ENCODE measurements around the gene NMUR1.

DNA sequence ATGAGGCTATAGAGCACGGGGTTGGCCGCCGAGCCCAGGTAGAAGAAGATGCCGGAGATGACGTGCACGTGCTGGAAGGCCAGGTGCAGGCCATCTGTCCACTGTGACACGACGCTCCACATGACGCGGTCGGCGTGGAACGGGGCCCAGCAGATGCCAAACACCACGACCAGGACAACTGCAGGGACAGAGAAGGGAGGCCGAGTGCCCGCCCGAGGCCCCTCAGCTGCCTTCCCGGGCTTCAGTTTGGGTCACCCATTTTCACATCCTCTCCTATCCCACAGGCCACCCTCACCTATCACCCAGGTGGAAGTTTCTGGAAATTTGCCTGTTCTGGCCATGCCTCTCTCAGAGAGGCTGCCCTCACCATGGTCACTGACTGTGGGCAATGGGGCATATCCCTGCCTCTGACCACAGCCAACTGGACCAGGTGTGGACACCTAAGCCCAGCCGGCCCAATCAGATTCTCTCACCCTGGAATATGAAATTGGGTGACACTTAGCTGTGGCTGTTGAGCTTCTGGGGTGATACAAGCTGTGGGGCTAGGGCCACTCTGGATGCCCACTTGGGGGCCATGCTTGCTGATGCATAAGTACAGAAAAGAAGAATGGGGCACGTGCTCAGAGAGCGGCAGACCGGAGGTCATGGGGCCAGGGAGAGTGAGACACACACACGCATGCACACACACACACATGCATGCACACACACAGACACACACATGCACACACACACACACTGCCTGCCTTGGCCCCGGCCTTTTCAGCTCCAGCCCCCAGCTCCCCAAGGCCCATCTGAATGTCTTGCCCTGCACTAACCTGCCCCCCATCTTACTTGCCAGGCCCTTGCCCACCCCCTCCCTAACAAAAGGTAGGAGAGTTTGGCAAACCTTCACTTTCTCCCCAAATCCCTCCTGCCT, 4.7 kb downstream of the NMUR1 start:
- TF ChIP-seq POLR2A (IDR thresholded peaks at IDR 0.05) (no peak), EP300 (IDR thresholded peaks at IDR 0.05) (no peak)
- TF ChIP-seq, protein P1, sequence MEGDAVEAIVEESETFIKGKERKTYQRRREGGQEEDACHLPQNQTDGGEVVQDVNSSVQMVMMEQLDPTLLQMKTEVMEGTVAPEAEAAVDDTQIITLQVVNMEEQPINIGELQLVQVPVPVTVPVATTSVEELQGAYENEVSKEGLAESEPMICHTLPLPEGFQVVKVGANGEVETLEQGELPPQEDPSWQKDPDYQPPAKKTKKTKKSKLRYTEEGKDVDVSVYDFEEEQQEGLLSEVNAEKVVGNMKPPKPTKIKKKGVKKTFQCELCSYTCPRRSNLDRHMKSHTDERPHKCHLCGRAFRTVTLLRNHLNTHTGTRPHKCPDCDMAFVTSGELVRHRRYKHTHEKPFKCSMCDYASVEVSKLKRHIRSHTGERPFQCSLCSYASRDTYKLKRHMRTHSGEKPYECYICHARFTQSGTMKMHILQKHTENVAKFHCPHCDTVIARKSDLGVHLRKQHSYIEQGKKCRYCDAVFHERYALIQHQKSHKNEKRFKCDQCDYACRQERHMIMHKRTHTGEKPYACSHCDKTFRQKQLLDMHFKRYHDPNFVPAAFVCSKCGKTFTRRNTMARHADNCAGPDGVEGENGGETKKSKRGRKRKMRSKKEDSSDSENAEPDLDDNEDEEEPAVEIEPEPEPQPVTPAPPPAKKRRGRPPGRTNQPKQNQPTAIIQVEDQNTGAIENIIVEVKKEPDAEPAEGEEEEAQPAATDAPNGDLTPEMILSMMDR (IDR thresholded peaks at IDR 0.05) = no peak

Data from tibial nerve (tissue), 4 donors.